Keratinocyte (primary cell): Measurements from ENCODE around the gene LYPD6. TPM values are rescaled to one million over a fixed set of nuclear protein-coding genes. Genes with fewer than 3 reads are reported as not detected.

Source experiments
- DNase-seq: peaks from one replicate; pipeline ENCODE4 v3.0.0-alpha.2; 2011; ENCODE audit warnings: low read depth, missing footprints, low spot score
- FAIRE-seq: peaks from 2 replicates; lab custom pipeline; 2011; peaks lifted over from hg19 to GRCh38; lab: Jason Lieb, UNC
- H2AFZ ChIP-seq: 2 replicates; pipeline ENCODE4 v1.6.0; 2012; ENCODE audit warnings: low read length, control low read depth, inconsistent platforms; ENCODE audit not compliant: control insufficient read depth
- H3K27ac ChIP-seq: 2 replicates; pipeline ENCODE4 v1.5.1; 2011; ENCODE audit warnings: low read length; ENCODE audit not compliant: control insufficient read depth, insufficient read depth
- H3K27me3 ChIP-seq: 3 replicates; pipeline ENCODE4 v1.6.0; 2011; ENCODE audit warnings: low read length; ENCODE audit not compliant: control insufficient read depth, insufficient read depth; ENCODE audit errors: extremely low read depth
- H3K36me3 ChIP-seq, 2 experiments: 2 replicates in 1 of 2; 3 replicates in 1 of 2; pipeline ENCODE4 v1.5.1; 2011; ENCODE audit warnings: low read length in 2 of 2, mild to moderate bottlenecking in 1 of 2; ENCODE audit not compliant: control insufficient read depth in 2 of 2, insufficient read depth in 2 of 2; ENCODE audit errors: extremely low read depth in 1 of 2
- H3K4me1 ChIP-seq: 3 replicates; pipeline ENCODE4 v1.5.1; 2011; ENCODE audit warnings: low read length; ENCODE audit not compliant: control insufficient read depth, insufficient read depth; ENCODE audit errors: extremely low read depth
- H3K4me2 ChIP-seq: 3 replicates; pipeline ENCODE4 v1.6.0; 2011; ENCODE audit warnings: low read depth, low read length; ENCODE audit not compliant: control insufficient read depth, insufficient read depth; ENCODE audit errors: extremely low read depth
- H3K4me3 ChIP-seq, 3 experiments: fragments of 200-600 bp in 1 of 3; sonication (generic) in 1 of 3; 2 replicates in 2 of 3; 3 replicates in 1 of 3; pipeline ENCODE4 v1.5.1; 2011 to 2016; ENCODE audit warnings: low read length in 3 of 3, mild to moderate bottlenecking in 3 of 3, control low read depth in 2 of 3, inconsistent platforms in 1 of 3, low read depth in 1 of 3, mixed read lengths in 1 of 3, mixed run types in 1 of 3, moderate library complexity in 1 of 3; ENCODE audit not compliant: control insufficient read depth in 2 of 3, insufficient read depth in 2 of 3; ENCODE audit errors: extremely low read depth in 1 of 3
- H3K79me2 ChIP-seq: 2 replicates; pipeline ENCODE4 v1.6.0; 2012; ENCODE audit warnings: low read length; ENCODE audit not compliant: control insufficient read depth, insufficient read depth
- H3K9ac ChIP-seq: 3 replicates; pipeline ENCODE4 v1.6.0; 2011; ENCODE audit warnings: low read length; ENCODE audit not compliant: control insufficient read depth, insufficient read depth; ENCODE audit errors: extremely low read depth
- H3K9me1 ChIP-seq: 3 replicates; pipeline ENCODE4 v1.6.0; 2011; ENCODE audit warnings: low read length; ENCODE audit not compliant: control insufficient read depth, insufficient read depth; ENCODE audit errors: extremely low read depth
- H3K9me3 ChIP-seq: 2 replicates; pipeline ENCODE4 v1.5.1; 2012; ENCODE audit warnings: low read depth, low read length; ENCODE audit not compliant: control insufficient read depth
- H4K20me1 ChIP-seq: 3 replicates; pipeline ENCODE4 v1.6.0; 2011; ENCODE audit warnings: low read length; ENCODE audit not compliant: control insufficient read depth, insufficient read depth; ENCODE audit errors: extremely low read depth
- CTCF ChIP-seq, 3 experiments: IDR thresholded peaks in 1 of 3; conservative IDR thresholded peaks in 1 of 3; optimal IDR thresholded peaks in 1 of 3; 2 replicates in 2 of 3; 3 replicates in 1 of 3; pipeline versions ENCODE3 to v1.5.1; 2011; ENCODE audit warnings: low read length in 3 of 3, mild to moderate bottlenecking in 3 of 3, moderate library complexity in 2 of 3, control low read depth in 1 of 3, inconsistent platforms in 1 of 3; ENCODE audit not compliant: insufficient read depth in 2 of 3; ENCODE audit errors: extremely low read depth in 1 of 3
- EZH2 ChIP-seq: IDR thresholded peaks from one replicate; pipeline ENCODE4 v1.6.1; 2012; ENCODE audit warnings: inconsistent platforms, mild to moderate bottlenecking, low read length, moderate library complexity
- dilution Hi-C: fragments of 300-500 bp; cut with MboI; formaldehyde crosslinking; loops from one replicate; pipeline ENCODE4 v1.7.0; 2020; ENCODE audit warnings: low sequenced_read_pairs; ENCODE audit not compliant: extremely low pct_ligation_motif_present
- polyA plus RNA-seq, 5 experiments: library from polyadenylated mRNA; depleted of rRNA in 3 of 5; stranded (reverse) in 3 of 5; stranded (forward) in 1 of 5; unstranded in 1 of 5; fragments of >200 nt; gene quantifications; 1 replicate in 1 of 5; 2 replicates in 3 of 5; 3 replicates in 1 of 5; pipeline versions ENCODE4 v1.2.1 to v1.2.3, GENCODE V29; 2011 to 2012; ENCODE audit warnings: missing spikeins in 2 of 5, low read depth in 1 of 5, low replicate concordance in 1 of 5

LYPD6 gene
- polyA plus RNA-seq, 1 donor (not counting 4 experiments of a cell fraction or from before 2014, with no cell fraction given) = 3.5 TPM

- peaks cover 18% of the 10 kb centered on the region for H3K27me3 ChIP-seq
- TF ChIP-seq EZH2 (no peak), CTCF (optimal IDR thresholded peaks at IDR 0.05 in 1 of 3, IDR thresholded peaks at IDR 0.05 in 1 of 3, conservative IDR thresholded peaks at IDR 0.05 in 1 of 3; ENCODE audit: extremely low read depth in 1 of 3, insufficient read depth in 2 of 3, low read length in 3 of 3) (no peak)
- H3K79me2 ChIP-seq = no peaks in the 10 kb centered on the region
- H4K20me1 ChIP-seq = no peaks in the 10 kb centered on the region
- FAIRE-seq (no peak), DNase-seq (no peak)
- no peak overlapping the region for H3K27ac ChIP-seq
- no peak overlapping the region for H3K9ac ChIP-seq
- H3K4me1 ChIP-seq = no peaks in the 10 kb centered on the region
- no peaks in the 10 kb centered on the region for H3K36me3 ChIP-seq
- dilution Hi-C loops = no loop called here
- H3K9me1 ChIP-seq = no peaks in the 10 kb centered on the region
- H3K4me3 ChIP-seq = no peak overlapping the region
- no peak overlapping the region for H3K4me2 ChIP-seq
- H3K9me3 ChIP-seq = no peaks in the 10 kb centered on the region
- no peak overlapping the region for H2AFZ ChIP-seq
Observed at GRCh38 chr2:149483004-149483605, 152.7 kb downstream of the LYPD6 start.

GRCh38 chr2:149486664-149487063 lies 156.3 kb downstream of the LYPD6 start:
- Histone ChIP-seq H4K20me1 (no peaks in the 10 kb centered on the region), H3K36me3 (no peaks in the 10 kb centered on the region), H3K9me3 (no peaks in the 10 kb centered on the region), H3K4me3 (no peak overlapping the region), H3K9me1 (no peaks in the 10 kb centered on the region), H3K27me3 (peaks cover 34% of the 10 kb centered on the region), H3K79me2 (no peaks in the 10 kb centered on the region), H3K27ac (no peak overlapping the region), H2AFZ (no peak overlapping the region), H3K9ac (no peak overlapping the region), H3K4me2 (no peak overlapping the region), H3K4me1 (no peaks in the 10 kb centered on the region)
- TF ChIP-seq EZH2 = no peak
- no peak for TF ChIP-seq CTCF (optimal IDR thresholded peaks at IDR 0.05 in 1 of 3, IDR thresholded peaks at IDR 0.05 in 1 of 3, conservative IDR thresholded peaks at IDR 0.05 in 1 of 3; ENCODE audit: extremely low read depth in 1 of 3, insufficient read depth in 2 of 3, low read length in 3 of 3)
- FAIRE-seq = no peak
- DNase-seq = no peak
- dilution Hi-C loops = no loop called here
